ENCODE data around the gene DPP10. TPM values are rescaled to one million over a fixed set of nuclear protein-coding genes. Genes with fewer than 3 reads are reported as not detected.

The DPP10 gene
- total and polyA plus RNA-seq, 2 of the 13 experiments (the other 11 are each of a cell fraction or from before 2014, with no cell fraction given), result 0.95 to 1.7 TPM

DNA sequence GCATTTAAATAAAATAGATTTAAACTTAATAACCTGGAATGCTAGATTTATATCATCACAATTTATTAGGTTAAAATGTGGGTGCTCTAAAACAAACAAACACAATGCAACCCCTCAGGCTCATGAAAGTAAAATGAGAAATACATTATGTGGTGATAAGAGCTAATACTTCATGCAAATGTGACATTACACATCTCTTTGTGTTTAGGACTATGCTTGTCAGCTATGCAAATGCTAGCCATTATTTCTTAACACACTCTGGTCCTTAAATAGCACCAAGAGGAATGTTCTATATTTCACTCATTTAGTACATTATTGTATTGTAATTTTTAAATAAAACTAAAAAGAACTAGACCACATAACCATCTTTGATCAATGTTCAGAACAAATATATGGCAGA is 627.6 kb downstream of the DPP10 start:
- no peaks in the 10 kb centered on the region for H4K20me1 ChIP-seq (ENCODE audit: insufficient read depth, low read length)
- no peak for DNase-seq (ENCODE audit: low spot score)
- no peaks in the 10 kb centered on the region for H3K36me3 ChIP-seq (replicated peaks in 1 of 2; ENCODE audit: control insufficient read depth in 1 of 2, insufficient read depth in 2 of 2, low read length in 2 of 2)
- TF ChIP-seq FOXK1 (CRISPR knock-in tag; IDR thresholded peaks at IDR 0.05; ENCODE audit: borderline replicate concordance, low read depth), result no peak
- TF ChIP-seq TBP (CRISPR knock-in tag; IDR thresholded peaks at IDR 0.05), result no peak
- TF ChIP-seq, protein P1, sequence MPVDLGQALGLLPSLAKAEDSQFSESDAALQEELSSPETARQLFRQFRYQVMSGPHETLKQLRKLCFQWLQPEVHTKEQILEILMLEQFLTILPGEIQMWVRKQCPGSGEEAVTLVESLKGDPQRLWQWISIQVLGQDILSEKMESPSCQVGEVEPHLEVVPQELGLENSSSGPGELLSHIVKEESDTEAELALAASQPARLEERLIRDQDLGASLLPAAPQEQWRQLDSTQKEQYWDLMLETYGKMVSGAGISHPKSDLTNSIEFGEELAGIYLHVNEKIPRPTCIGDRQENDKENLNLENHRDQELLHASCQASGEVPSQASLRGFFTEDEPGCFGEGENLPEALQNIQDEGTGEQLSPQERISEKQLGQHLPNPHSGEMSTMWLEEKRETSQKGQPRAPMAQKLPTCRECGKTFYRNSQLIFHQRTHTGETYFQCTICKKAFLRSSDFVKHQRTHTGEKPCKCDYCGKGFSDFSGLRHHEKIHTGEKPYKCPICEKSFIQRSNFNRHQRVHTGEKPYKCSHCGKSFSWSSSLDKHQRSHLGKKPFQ (CRISPR knock-in tag; IDR thresholded peaks at IDR 0.05; ENCODE audit: insufficient replicate concordance), result no peak
- TF ChIP-seq, protein P2, sequence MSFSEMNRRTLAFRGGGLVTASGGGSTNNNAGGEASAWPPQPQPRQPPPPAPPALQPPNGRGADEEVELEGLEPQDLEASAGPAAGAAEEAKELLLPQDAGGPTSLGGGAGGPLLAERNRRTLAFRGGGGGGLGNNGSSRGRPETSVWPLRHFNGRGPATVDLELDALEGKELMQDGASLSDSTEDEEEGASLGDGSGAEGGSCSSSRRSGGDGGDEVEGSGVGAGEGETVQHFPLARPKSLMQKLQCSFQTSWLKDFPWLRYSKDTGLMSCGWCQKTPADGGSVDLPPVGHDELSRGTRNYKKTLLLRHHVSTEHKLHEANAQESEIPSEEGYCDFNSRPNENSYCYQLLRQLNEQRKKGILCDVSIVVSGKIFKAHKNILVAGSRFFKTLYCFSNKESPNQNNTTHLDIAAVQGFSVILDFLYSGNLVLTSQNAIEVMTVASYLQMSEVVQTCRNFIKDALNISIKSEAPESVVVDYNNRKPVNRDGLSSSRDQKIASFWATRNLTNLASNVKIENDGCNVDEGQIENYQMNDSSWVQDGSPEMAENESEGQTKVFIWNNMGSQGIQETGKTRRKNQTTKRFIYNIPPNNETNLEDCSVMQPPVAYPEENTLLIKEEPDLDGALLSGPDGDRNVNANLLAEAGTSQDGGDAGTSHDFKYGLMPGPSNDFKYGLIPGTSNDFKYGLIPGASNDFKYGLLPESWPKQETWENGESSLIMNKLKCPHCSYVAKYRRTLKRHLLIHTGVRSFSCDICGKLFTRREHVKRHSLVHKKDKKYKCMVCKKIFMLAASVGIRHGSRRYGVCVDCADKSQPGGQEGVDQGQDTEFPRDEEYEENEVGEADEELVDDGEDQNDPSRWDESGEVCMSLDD (CRISPR knock-in tag; IDR thresholded peaks at IDR 0.05; ENCODE audit: borderline replicate concordance), result no peak
- TF ChIP-seq ZNF326 (CRISPR knock-in tag; IDR thresholded peaks at IDR 0.05; ENCODE audit: borderline replicate concordance), result no peak
- no peak for TF ChIP-seq ZNF121 (CRISPR knock-in tag; IDR thresholded peaks at IDR 0.05)
- TF ChIP-seq, protein P3, sequence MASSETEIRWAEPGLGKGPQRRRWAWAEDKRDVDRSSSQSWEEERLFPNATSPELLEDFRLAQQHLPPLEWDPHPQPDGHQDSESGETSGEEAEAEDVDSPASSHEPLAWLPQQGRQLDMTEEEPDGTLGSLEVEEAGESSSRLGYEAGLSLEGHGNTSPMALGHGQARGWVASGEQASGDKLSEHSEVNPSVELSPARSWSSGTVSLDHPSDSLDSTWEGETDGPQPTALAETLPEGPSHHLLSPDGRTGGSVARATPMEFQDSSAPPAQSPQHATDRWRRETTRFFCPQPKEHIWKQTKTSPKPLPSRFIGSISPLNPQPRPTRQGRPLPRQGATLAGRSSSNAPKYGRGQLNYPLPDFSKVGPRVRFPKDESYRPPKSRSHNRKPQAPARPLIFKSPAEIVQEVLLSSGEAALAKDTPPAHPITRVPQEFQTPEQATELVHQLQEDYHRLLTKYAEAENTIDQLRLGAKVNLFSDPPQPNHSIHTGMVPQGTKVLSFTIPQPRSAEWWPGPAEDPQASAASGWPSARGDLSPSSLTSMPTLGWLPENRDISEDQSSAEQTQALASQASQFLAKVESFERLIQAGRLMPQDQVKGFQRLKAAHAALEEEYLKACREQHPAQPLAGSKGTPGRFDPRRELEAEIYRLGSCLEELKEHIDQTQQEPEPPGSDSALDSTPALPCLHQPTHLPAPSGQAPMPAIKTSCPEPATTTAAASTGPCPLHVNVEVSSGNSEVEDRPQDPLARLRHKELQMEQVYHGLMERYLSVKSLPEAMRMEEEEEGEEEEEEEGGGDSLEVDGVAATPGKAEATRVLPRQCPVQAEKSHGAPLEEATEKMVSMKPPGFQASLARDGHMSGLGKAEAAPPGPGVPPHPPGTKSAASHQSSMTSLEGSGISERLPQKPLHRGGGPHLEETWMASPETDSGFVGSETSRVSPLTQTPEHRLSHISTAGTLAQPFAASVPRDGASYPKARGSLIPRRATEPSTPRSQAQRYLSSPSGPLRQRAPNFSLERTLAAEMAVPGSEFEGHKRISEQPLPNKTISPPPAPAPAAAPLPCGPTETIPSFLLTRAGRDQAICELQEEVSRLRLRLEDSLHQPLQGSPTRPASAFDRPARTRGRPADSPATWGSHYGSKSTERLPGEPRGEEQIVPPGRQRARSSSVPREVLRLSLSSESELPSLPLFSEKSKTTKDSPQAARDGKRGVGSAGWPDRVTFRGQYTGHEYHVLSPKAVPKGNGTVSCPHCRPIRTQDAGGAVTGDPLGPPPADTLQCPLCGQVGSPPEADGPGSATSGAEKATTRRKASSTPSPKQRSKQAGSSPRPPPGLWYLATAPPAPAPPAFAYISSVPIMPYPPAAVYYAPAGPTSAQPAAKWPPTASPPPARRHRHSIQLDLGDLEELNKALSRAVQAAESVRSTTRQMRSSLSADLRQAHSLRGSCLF (CRISPR knock-in tag; IDR thresholded peaks at IDR 0.05; ENCODE audit: borderline replicate concordance), result no peak
- TF ChIP-seq ZNF296 (CRISPR knock-in tag; conservative IDR thresholded peaks at IDR 0.05), result no peak
- TF ChIP-seq IRF2 (CRISPR knock-in tag; IDR thresholded peaks at IDR 0.05), result no peak
- TF ChIP-seq, protein P4, sequence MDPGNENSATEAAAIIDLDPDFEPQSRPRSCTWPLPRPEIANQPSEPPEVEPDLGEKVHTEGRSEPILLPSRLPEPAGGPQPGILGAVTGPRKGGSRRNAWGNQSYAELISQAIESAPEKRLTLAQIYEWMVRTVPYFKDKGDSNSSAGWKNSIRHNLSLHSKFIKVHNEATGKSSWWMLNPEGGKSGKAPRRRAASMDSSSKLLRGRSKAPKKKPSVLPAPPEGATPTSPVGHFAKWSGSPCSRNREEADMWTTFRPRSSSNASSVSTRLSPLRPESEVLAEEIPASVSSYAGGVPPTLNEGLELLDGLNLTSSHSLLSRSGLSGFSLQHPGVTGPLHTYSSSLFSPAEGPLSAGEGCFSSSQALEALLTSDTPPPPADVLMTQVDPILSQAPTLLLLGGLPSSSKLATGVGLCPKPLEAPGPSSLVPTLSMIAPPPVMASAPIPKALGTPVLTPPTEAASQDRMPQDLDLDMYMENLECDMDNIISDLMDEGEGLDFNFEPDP (CRISPR knock-in tag; conservative IDR thresholded peaks at IDR 0.05), result no peak
- TF ChIP-seq EEA1 (CRISPR knock-in tag; IDR thresholded peaks at IDR 0.05; ENCODE audit: borderline replicate concordance), result no peak
- TF ChIP-seq KAT2B (IDR thresholded peaks at IDR 0.05; ENCODE audit: borderline replicate concordance, low read depth, low read length), result no peak
- no peak for TF ChIP-seq ZNF292 (CRISPR knock-in tag; IDR thresholded peaks at IDR 0.05; ENCODE audit: borderline replicate concordance, low read depth)
- TF ChIP-seq MTF1 (CRISPR knock-in tag; IDR thresholded peaks at IDR 0.05), result no peak
- H3K4me2 ChIP-seq (ENCODE audit: low read depth, low read length), result no peak overlapping the region
- no peak overlapping the region for H3K27ac ChIP-seq (ENCODE audit: extremely low read length, insufficient read depth, low read length)
- no TSS peak for BruUV-seq (replicated peaks)
- POLR2A ChIA-PET, result no interaction called here
- H2AFZ ChIP-seq (ENCODE audit: low read length), result no peak overlapping the region
- no peak overlapping the region for H3K9ac ChIP-seq (ENCODE audit: insufficient read depth, low read depth, low read length)
- intact Hi-C loops (cut with micrococcal nuclease; ENCODE audit: unreplicated experiment) (no loop called here), in situ Hi-C loops (cut with HindIII; ENCODE audit: extremely low pct_ligation_motif_present, low pct_unique_long_range_greater_than_20kb) (no loop called here)
- no peak for FAIRE-seq
- peaks cover 52% of the 10 kb centered on the region for H3K9me3 ChIP-seq (ENCODE audit: low read length)
- ATAC-seq, result no peak
- no peak overlapping the region for H3K4me3 ChIP-seq (replicated peaks in 1 of 3; ENCODE audit: insufficient read depth in 1 of 3, low read depth in 2 of 3, low read length in 3 of 3)
- CTCF ChIA-PET (ENCODE audit: low intra/inter-chr PET ratio, low total read pairs), result no interaction called here
- no peaks in the 10 kb centered on the region for H3K79me2 ChIP-seq (ENCODE audit: insufficient read depth, low read length)
- no peaks in the 10 kb centered on the region for H3K27me3 ChIP-seq (ENCODE audit: control insufficient read depth in 1 of 2, insufficient read depth in 2 of 2, low read length in 2 of 2)
- no peaks in the 10 kb centered on the region for H3K4me1 ChIP-seq (ENCODE audit: insufficient read depth, low read length)

Data from HepG2 (cell line).